Right lobe of liver (tissue), 6 donors: ENCODE data around the gene TM4SF5. TPM values are rescaled to one million over a fixed set of nuclear protein-coding genes. Genes with fewer than 3 reads are reported as not detected.

ENCODE experiments used
- ATAC-seq, 4 donors: fragments of 200-7000 bp; cut with Tn5 transposase; one replicate each; pipeline ENCODE4 v1.9.1; 2020; ENCODE audit warnings: mild to moderate bottlenecking in 4 of 4, moderate library complexity in 4 of 4
- DNase-seq, 3 donors: peaks; one replicate each; pipeline ENCODE4 v3.0.0-alpha.2; 2020
- H3K27ac ChIP-seq, 3 donors: fragments of 200-600 bp; one replicate each; pipeline ENCODE4 v1.8.0; 2022
- H3K27me3 ChIP-seq, 2 donors: fragments of 200-600 bp; one replicate each; pipeline ENCODE4 v1.8.0; 2022
- H3K36me3 ChIP-seq, 4 donors: fragments of 200-600 bp; sonication (generic) in 1 of 4; one replicate each; pipeline versions ENCODE4 v1.5.1 to v1.8.0; 2017 to 2022; ENCODE audit warnings: control low read depth in 1 of 4
- H3K4me1 ChIP-seq, 4 donors: fragments of 200-600 bp; sonication (generic) in 1 of 4; one replicate each; pipeline versions ENCODE4 v1.5.1 to v1.8.0; 2017 to 2022; ENCODE audit warnings: control low read depth in 1 of 4
- H3K4me3 ChIP-seq, 3 donors: fragments of 200-600 bp; one replicate each; pipeline ENCODE4 v1.8.0; 2022
- H3K9me3 ChIP-seq, 4 donors: fragments of 200-600 bp; sonication (generic) in 1 of 4; one replicate each; pipeline versions ENCODE4 v1.5.1 to v1.8.0; 2017 to 2022; ENCODE audit warnings: control low read depth in 1 of 4
- POLR2A ChIP-seq: fragments of 450-650 bp; IDR thresholded peaks from one replicate; pipeline ENCODE4 v1.6.1; 2017; ENCODE audit warnings: antibody characterized with exemption, mild to moderate bottlenecking
- WGBS: methylation state at CpG from one replicate; pipeline ENCODE4 v1.1.6; 2018; ENCODE audit warnings: low coverage, low lambda C conversion rate; ENCODE audit not compliant: insufficient coverage; ENCODE audit errors: missing lambda C conversion rate; 5-methylcytosine and 5-hydroxymethylcytosine counted together
- intact Hi-C, 2 donors: fragments of 100-400 bp; cut with DNase I; formaldehyde crosslinking; loops; one replicate each; pipeline versions ENCODE4 v1.11.2 to v1.14.1; 2022
- total RNA-seq, 6 experiments: library from RNA; depleted of rRNA in 2 of 6; stranded (reverse); fragments of >200 nt in 2 of 6; fragmentation: NEBNext Ultra II Directional in 3 of 6; extraction: Animal tissue kit (Norgen Biotek cat#: 25700) in 3 of 6; gene quantifications; one replicate each; pipeline versions ENCODE4 v1.1.0 to v1.2.4, GENCODE V29; 2016 to 2023
- TF ChIP-seq, protein P1 (sequence below), 4 donors: fragments of 200-600 bp in 3 of 4; fragments of 450-650 bp in 1 of 4; IDR thresholded peaks; one replicate each; pipeline versions ENCODE4 v1.5.1 to v1.8.0; 2016 to 2022; ENCODE audit warnings: antibody characterized with exemption in 4 of 4, mild to moderate bottlenecking in 2 of 4
- donor health status: DM: no; HTN: yes; CAD: no.
- donor health status: DM: no; HTN: no; CAD: no.
- donor health status: DM: no; HTN: no; CAD: no.
- donor health status: DM: no; HTN: yes; CAD: no.
- donor health status: DM: no; HTN: yes; CAD: no.

TM4SF5 gene
- total RNA-seq, 6 experiments from 2014 or later = 67.1 to 215 (median 112) TPM

DNA sequence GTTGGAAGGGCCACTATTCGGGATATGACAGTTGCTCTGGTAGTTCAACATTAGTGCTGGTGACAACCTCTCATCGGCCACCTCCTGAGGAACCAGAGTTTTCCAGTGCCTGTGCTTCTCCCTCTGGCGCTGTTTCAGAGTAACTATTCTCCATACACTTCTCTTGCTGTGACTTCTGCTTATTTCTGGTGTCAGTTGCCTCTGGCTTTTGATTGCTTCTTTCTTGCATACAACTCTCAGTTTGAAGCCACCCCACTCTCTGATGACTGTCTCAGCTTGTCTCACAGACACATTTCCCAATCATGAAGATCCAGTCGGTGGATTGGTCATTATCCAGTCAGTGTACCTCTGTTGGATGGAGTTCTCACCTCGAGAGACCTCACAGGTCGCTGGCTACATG is 3.4 kb upstream of the TM4SF5 start:
- DNase-seq = no peak
- WGBS = 65% methylated on average over 4 of the region's 6 CpGs
- no peak for TF ChIP-seq POLR2A
- TF ChIP-seq, protein P1, sequence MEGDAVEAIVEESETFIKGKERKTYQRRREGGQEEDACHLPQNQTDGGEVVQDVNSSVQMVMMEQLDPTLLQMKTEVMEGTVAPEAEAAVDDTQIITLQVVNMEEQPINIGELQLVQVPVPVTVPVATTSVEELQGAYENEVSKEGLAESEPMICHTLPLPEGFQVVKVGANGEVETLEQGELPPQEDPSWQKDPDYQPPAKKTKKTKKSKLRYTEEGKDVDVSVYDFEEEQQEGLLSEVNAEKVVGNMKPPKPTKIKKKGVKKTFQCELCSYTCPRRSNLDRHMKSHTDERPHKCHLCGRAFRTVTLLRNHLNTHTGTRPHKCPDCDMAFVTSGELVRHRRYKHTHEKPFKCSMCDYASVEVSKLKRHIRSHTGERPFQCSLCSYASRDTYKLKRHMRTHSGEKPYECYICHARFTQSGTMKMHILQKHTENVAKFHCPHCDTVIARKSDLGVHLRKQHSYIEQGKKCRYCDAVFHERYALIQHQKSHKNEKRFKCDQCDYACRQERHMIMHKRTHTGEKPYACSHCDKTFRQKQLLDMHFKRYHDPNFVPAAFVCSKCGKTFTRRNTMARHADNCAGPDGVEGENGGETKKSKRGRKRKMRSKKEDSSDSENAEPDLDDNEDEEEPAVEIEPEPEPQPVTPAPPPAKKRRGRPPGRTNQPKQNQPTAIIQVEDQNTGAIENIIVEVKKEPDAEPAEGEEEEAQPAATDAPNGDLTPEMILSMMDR (IDR thresholded peaks at IDR 0.05) = no peak
- ATAC-seq = peak in 1 of 4 donors; percentile 8
- no peaks in the 10 kb centered on the region for H3K9me3 ChIP-seq
- H3K36me3 ChIP-seq = no peaks in the 10 kb centered on the region
- H3K4me1 ChIP-seq = peaks cover 0 to 16% (median 0%) of the 10 kb centered on the region in 4 donors
- peak overlapping the region in 1 of 3 donors; percentile 8 for H3K27ac ChIP-seq
- H3K4me3 ChIP-seq = no peak overlapping the region
- H3K27me3 ChIP-seq = no peaks in the 10 kb centered on the region
- intact Hi-C loops = no loop called here

DNA sequence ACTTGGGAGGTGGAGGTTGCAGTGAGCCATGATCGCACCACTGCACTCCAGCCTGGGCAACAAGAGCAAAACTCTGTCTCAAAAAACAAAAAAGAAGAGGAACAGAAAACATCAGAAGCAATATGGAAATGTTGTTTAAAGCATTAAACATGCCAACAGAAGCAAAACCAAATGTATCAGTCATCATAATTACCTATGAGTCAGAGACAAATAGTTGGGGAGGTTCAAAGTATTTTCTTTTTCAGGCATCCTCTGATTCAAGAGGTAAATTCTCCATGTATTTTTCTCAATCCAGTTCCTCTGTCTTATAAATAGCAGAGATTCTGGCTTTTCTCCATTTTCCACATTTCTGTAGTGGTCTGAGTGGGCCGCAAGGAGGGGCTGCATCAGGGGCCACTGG is 2.1 kb upstream of the TM4SF5 start:
- Histone ChIP-seq H3K9me3 (no peaks in the 10 kb centered on the region), H3K27me3 (no peaks in the 10 kb centered on the region), H3K27ac (no peak overlapping the region), H3K36me3 (no peaks in the 10 kb centered on the region), H3K4me1 (peaks cover 0 to 16% (median 0%) of the 10 kb centered on the region in 4 donors), H3K4me3 (no peak overlapping the region)
- WGBS = 86% methylated on average over 1 of the region's 2 CpGs
- DNase-seq = no peak
- TF ChIP-seq POLR2A = no peak
- TF ChIP-seq, protein P1 (IDR thresholded peaks at IDR 0.05) = no peak
- no peak for ATAC-seq
- intact Hi-C loops = no loop called here

DNA sequence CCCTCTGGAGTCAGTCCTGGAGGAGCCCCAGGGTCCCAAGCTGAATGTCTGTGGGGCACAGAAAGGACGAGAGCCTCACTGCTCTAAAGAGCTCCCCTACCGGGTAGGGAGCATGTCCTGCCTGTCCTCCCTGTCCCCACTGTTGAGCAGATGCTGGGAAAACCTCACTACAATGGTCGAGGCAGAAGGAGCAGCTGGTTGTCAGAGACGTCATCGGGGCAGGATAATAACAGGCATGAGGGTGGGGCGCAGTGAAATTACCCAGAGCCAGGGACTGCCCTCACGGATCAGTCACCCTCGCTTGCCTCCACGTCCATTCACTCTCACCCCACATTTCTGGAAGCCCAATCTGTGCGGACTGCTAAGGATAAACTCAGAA is 538 bp downstream of the TM4SF5 start:
- intact Hi-C loops = no loop called here
- peaks cover 0 to 16% (median 0%) of the 10 kb centered on the region in 4 donors for H3K4me1 ChIP-seq
- TF ChIP-seq POLR2A = no peak
- TF ChIP-seq, protein P1 (IDR thresholded peaks at IDR 0.05) = no peak
- no peaks in the 10 kb centered on the region for H3K27me3 ChIP-seq
- H3K27ac ChIP-seq = peak overlapping the region; percentile 66 to 96 (median 88)
- peak overlapping the region; percentile 52 to 64 (median 53) for H3K4me3 ChIP-seq
- H3K9me3 ChIP-seq = no peaks in the 10 kb centered on the region
- ATAC-seq (peak in 3 of 4 donors; percentile 40 to 62 (median 60)), DNase-seq (no peak)
- H3K36me3 ChIP-seq = no peaks in the 10 kb centered on the region
- 36% methylated on average over 8 of the region's 10 CpGs for WGBS

GRCh38 chr17:4777969-4778760 is 6.5 kb downstream of the TM4SF5 start:
- 65% methylated on average over 8 of the region's 9 CpGs for WGBS
- DNase-seq = no peak
- intact Hi-C loops = no loop called here
- H3K36me3 ChIP-seq = no peaks in the 10 kb centered on the region
- TF ChIP-seq, protein P1 (IDR thresholded peaks at IDR 0.05) = no peak
- no peak for TF ChIP-seq POLR2A
- no peaks in the 10 kb centered on the region for H3K27me3 ChIP-seq
- H3K4me1 ChIP-seq = no peaks in the 10 kb centered on the region
- H3K27ac ChIP-seq = no peak overlapping the region
- ATAC-seq = peak in 1 of 4 donors; percentile 51
- H3K9me3 ChIP-seq = no peaks in the 10 kb centered on the region
- no peak overlapping the region for H3K4me3 ChIP-seq
